ENCODE results near the gene ARFGAP1.

GRCh38 chr20:63289311-63290135 is 16.9 kb downstream of the ARFGAP1 start:
- TF ChIP-seq CTCF (IDR thresholded peaks at IDR 0.05; ENCODE audit: low read depth, low read length), result no peak
- TF ChIP-seq EZH2phosphoT487 (IDR thresholded peaks at IDR 0.05; ENCODE audit: low read depth), result no peak
